Hepatocyte (in vitro differentiated cells): ENCODE data around the gene MPG.

Source experiments
- CTCF ChIP-seq: fragments of 200-600 bp; sonication (generic); IDR thresholded peaks from 2 replicates; pipeline ENCODE4 v1.5.1; 2016; ENCODE audit warnings: antibody characterized with exemption, mild to moderate bottlenecking; ENCODE audit not compliant: poor library complexity
- EZH2phosphoT487 ChIP-seq: fragments of 200-600 bp; sonication (generic); IDR thresholded peaks from one replicate; pipeline ENCODE4 v1.6.1; 2018; ENCODE audit warnings: antibody characterized with exemption, mild to moderate bottlenecking, low read depth, moderate library complexity; ENCODE audit not compliant: unreplicated experiment, severe bottlenecking

GRCh38 chr16:33877-34647 is 44.0 kb upstream of the MPG start:
- TF ChIP-seq CTCF (no peak), EZH2phosphoT487 (no peak)
